Hypothalamus (tissue), 51 donors: ENCODE measurements around the gene DLX1.
"Not testable (repeated sequence)": the region's sequence is repeated elsewhere in the genome, so short reads cannot be mapped to it uniquely, and the experiment has no call there.

ENCODE experiments used
- DNase-seq, 51 donors: peaks; one replicate each; lab custom pipeline; 2025; lab: John Stamatoyannopoulos, UW

The DLX1 gene

DNA sequence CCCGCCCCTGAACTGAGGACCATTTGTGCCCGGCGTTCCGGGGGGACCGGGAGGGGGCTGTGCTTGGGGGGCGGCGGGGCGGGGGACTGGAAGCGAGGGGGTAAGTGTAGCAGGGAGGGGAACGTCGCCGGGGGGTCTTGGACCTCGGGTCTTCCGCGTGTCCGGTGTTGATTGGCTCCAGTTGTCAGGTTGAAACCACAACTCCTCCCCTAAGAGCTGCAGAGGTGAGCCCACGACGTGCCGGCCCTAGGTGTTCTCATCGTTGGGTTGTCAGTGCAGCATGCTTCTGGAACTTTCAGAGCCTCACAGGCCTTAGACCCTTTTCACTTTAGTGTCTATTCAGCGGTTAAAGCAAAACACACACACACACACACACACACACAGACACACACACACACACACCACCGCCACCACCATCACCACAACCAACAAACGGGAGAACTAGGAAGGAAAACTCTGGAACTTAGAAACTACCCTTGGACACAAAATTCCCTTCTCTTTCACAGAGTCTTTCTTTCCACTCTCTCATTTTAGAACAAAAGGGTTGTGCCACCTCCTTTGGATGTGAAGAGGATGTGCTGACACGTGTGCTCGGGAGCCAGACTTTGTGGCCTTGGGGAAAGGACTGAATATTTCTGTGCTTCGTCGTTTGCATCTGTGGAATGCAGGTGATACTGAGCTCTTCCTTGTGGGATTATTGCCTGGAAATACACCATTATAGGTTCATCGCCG is 24.1 kb downstream of the DLX1 start:
- DNase-seq = no peak

DNA sequence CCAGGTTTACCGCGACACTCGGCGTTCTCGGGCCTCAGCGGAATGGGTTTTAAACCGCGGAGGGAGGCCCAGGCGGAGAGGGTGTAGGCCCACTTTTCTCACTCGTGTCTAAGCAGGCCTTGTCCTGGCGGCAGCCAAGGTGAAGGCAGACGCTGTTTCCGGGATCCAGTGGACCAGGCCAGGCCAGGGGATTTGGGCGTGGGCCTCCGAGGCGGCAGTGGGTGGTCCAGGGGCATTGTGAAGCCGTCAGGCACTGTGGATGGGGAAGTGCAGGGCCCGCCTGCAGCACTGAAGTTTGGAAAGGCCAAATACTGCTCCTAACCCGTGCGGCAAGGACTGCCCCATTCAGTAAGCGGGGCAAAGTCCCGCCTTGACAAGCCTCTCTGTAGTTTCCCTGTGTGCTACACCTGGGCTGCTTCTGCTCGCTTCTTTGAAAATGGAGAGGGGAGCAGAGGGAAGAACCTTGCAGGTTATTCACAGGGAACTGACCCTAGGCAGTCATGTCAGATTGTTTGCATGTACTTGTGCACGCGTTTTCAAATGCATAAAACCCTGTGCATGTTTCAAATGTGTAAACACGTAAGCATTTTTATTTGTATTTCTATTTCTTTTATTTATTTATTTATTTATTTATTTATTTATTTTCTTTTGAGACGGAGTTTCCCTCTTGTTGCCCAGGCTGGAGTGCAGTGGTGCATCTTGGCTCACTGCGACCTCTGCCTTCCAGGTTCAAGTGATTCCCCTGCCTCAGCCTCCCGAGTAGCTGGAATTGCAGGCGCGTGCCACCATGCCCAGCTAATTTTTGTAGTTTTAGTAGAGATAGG is 24.9 kb downstream of the DLX1 start:
- no peak for DNase-seq

DNA sequence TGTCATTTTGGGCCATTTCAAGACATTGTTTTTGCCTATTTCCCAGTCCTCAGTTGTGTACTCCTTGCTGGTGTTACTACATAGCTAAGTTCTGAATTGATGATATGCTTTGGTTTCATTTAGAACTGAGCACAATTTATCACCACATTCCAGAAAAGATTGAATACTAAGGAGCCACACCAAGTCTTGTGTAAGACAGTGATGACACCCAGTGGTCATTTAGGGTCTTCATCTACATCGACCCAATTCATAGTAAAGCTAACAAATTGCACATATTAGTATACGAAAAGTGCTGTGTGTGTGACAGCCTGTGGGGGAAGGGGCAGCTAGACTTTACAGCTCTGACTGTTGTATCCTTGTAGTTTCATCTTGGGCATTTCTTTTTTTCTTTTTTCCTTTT is 28.3 kb downstream of the DLX1 start:
- no peak for DNase-seq

DNA sequence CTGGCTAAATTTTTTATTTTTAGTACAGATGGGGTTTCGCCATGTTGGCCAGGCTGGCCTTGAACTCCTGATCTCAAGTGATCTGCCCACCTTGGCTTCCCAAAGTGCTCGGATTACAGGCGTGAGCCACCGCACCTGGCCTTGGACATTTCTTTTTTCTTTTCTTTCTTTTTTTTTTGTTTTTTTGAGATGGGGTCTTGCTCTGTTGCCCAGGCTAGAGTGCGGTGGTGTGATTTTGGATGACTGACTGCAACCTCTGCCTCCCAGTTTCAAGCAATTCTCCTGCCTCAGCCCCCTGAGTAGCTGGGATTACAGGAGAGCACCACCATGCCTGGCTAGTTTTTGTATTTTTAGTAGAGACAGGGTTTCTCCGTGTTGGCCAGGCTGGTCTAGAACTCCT is 28.9 kb downstream of the DLX1 start:
- not testable (repeated sequence) for DNase-seq

DNA sequence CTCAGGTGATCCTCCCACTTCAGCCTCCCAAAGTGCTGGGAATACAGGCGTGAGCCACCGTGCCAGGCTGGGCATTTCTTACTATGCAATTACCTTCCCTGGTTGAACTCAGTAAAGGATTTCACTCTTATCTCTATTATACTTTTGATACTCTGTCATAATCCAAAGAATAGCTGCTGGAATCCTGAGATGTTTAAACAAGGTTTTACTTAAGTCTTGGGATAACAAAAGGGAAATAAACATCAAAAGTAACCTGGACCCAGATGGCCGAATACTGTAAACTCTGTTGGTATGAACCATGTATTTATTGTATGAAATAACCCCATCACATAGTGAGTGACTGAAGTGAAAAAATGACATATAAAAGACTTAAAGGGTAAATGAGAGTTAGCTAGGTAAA is 29.3 kb downstream of the DLX1 start:
- DNase-seq = no peak

DNA sequence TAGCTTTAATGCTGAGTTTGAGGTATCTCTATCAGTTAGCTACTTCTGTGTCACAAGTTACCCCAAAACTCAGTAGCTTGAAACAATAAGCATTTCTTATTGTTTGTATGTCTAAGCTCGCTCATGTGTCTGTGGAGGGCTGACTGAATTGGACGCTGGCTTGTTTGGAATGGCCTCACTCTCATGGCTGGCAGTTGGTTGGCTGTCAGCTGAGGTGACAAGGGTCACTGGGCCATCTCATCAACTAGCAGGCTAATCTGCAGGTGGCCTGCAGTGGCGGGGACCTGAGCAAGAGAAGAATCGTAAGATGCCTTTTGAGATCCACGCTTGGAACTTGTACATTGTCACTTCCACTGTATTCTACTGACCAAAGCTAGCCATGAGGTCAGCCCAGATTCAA is 30.8 kb downstream of the DLX1 start:
- no peak for DNase-seq

DNA sequence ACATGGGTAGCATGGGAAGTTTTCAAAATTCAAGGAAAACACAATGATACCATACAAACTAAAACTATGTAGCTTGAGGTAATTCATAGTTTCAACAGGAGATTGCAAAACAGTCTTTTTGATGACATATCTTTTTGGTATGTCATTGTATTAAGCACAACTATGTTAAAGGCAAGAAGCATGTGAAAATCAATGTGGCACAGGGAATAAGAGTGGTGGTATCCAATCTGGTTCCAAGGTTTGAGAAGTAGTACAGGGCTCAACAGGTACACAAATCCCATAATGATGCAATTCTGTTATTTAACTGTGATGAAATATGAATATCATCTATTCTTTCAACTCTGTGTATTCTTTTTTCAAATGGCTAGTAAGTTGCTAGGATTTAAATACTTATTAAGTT is 33.8 kb downstream of the DLX1 start:
- no peak for DNase-seq

DNA sequence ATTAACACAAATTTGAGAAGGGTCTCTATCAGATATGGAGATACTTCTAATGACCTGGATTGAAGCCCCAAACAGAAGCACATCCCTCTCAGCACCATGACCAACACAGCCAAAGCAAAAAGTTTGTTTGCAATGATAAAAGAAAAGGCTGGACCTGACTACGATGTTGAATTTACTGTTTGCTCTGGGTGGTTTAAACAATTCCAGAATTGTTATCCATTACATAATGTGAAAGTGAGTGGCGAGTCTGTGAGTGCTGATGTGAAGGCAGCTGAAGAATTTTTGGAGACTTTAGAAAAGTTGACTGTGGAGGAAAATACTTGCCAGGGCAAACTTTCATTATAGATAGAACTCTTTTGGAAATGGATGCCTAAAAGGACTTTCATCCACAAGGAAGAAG is 34.8 kb downstream of the DLX1 start:
- no peak for DNase-seq

DNA sequence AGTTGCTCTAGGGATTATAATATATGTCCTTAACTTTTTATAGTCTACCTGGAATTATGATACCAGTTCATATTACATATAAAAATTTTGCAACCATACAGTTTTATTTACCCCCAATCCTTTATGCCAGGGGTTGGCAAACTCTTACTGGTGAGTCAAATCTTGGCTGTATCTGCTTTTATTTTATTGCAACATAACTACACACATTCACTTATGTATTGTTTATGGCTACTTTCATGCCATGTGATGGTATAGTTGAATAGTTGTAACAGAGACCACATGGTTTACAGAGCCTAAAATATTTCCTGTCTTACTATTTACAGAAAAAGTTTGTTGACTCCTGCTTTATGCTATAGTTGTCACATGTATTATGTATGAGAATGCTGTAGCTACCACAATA is 43.2 kb downstream of the DLX1 start:
- no peak for DNase-seq

DNA sequence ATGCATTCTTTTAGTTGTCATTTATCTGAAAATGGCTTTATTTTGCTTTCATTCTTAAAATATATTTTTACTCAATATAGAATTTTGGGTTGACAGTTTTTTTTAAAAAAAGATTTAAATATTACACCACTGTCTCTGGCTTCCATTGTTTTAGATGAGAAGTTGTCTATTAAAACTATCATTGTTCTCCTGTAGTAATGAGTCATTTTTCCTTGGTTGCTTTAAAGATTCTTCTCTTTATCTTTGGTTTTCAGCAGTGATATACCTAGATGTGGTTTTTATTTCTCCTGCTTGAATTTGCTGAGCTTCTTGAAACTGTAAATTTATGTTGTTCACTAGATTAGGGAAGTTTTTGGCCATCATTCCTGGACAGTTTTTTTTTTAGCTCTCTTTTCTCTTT is 44.1 kb downstream of the DLX1 start:
- no peak for DNase-seq

DNA sequence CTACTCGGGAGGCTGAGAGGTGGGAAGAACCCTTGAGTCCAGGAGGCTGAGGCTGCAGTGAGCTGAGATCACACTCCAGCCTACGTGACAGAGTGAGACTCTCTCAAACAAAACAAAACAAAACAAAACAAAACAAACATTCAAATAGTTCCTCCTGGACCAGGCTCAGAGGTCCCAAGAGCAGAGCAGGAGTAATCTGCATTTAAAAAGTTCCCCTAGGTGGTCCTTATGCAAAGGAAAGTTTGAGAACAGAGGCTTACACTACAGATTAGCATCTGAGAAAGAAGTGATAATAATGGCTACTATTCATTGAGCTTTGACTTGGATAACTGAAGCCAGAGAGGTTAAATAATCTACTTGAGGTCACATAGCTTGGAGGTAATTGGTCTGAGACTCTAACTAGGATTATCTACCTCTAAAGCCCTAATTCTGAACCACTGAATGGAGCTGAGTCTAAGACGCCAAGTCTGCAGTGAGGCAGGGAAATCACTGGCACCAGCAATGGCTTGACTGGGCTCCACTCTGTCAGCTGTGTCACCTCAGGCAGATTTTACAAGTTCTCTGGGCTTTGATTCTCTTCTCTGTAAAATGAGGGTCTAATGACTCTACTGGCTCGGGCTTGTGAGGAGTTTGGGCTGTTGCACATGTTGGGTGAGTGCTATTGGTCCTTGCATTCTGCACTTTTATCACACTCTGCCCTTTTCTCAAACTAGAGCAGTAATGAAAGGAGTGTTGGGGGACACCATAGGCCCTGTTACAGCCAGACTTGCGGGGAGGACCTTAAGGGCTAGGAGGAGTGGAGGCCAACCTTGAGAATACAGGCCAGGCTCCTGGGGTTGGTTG is 46.6 kb downstream of the DLX1 start:
- DNase-seq = no peak

DNA sequence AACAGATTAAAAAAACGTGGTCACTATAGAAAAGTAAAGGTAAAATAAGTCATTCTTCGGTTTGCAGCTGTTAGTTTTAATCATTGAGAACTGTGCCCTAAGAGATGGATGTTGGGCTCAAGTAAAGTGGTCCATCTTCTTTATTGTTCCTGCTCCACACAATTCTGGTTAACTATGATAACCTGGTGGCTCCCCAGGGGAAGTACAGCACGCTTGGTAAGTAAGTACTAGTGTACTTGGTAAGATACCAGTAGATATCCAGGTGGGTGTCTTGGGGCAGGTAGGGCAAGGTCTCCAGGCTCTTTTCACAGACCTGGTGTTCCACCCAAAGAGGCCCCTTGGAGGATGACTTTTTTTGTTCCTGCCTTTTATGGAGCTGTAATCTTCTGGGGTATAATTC is 49.0 kb downstream of the DLX1 start:
- DNase-seq = no peak

DNA sequence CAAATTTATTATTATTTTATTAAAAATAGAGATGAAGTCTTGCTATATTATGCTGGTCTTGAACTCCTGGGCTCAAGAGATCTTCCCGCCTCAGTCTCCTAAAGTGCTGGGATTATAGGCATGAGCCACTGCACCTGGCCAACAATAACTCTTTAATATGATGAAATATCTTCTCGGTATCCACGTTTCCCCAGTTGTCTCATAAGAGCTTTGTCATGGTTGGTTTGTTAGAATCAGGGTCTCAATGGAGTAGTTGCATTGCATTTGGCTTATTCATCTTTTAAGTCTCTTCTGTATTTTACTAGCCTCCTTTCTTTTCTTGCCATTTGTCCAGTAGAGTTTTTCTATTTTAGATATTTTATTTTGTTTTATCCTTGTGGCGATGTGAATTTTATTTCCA is 50.1 kb downstream of the DLX1 start:
- no peak for DNase-seq

DNA sequence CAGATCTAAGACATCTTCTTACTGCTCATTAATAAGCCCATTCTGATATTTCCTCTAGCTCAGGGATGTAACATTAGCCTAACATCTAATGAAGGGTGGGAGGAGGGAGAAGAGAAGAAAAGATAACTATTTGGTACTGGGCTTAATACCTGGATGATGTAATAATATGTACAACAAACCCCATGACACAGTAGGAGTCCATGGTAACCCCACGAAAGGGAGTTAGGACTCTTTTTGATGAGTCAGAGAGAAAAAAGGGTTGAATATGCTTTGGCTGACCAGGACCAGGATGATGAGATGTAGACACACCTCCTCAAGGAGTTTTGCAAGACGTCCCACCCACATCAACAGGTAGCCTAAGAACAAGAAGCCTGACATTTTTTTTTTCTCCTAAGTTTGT is 51.8 kb downstream of the DLX1 start:
- no peak for DNase-seq

DNA sequence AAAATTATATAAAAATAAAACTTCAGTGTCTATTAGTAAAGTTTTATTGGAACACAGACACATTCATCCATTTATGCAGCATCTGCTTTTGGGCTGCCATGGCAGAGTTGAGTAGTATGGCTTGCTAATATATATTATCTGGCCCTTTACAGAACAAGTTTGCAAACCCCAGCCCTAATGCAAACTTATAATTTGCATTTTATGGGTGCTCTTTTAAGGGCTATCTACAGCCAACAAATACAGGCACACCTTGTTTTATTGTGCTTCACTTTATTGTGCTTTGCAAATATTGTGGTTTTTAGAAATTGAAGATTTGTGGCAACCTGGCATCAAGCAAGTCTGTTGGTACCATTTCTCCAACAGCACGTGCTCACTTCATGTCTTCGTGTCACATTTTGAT is 52.6 kb downstream of the DLX1 start:
- DNase-seq = no peak

DNA sequence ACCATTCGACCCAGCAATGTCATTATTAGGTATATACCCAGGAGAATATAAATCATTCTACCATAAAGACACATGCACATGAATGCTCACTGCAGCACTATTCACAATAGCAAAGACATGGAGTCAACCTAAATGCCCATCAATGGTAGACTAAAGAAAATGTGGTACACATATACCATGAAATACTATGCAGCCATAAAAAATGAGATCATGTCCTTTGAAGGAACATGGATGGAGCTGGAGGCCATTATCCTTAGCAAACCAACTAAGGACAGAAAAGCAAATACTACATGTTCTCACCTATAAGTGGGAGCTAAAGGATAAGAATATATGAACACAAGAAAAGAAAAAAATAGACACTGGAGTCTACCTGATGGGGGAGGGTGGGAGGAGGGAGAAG is 53.4 kb downstream of the DLX1 start:
- DNase-seq = not testable (repeated sequence)
